Activated CD8-positive, alpha-beta memory T cell treated with anti-CD3 and anti-CD28 coated beads for 4 hours (primary cell): ENCODE data around the gene CSDE1.
"Not testable (repeated sequence)": the region's sequence is repeated elsewhere in the genome, so short reads cannot be mapped to it uniquely, and the experiment has no call there.

ENCODE experiments used
- DNase-seq, 2 donors: peaks; one replicate each; pipeline ENCODE4 v3.0.0-alpha.2; 2020; ENCODE audit warnings: low read depth in 2 of 2

The CSDE1 gene

DNA sequence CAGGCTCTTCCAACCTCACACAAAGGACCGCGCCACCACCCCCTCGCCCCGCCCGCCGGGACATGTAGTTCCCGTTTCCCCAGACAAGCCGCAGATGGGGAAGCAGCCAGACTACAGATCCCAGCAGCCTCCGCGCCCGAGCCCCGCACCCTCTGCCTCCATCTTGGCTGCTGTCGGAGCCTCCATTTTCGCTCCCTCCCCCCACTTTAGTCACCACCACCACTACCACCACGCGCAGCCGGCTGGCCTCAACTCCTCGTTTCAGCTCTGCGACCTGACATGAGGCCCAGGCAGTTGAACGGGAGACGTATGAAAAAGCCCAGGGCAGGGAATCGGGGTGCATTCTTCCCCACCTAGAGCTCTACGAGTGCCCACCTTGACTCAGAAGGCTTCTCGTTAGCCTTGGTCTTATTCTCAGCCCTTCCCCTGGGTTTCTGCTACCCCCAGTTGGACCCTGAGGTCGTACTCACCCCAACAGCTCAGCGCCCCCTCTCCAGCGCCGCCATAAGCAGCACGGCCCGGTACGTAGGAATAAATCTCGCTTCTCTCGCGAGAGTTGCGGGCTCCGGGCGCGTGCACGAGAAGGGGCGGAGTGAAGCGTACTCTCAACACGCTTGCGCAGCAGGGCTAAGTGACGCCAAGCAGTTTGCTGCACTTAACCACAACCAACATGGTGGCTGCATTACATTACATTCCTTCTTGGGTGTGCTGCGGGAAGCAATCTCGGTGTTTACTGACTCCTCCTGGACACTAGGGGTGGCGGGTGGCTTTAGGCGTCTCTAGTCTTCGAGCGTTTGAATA lies at the start of gene CSDE1:
CSDE1 (minus strand) TSS at position 530 of the 801 bp plus-strand sequence. CDS start 18,094 bp downstream, outside the sequence.
- peak; percentile 95 to 96 for DNase-seq

DNA sequence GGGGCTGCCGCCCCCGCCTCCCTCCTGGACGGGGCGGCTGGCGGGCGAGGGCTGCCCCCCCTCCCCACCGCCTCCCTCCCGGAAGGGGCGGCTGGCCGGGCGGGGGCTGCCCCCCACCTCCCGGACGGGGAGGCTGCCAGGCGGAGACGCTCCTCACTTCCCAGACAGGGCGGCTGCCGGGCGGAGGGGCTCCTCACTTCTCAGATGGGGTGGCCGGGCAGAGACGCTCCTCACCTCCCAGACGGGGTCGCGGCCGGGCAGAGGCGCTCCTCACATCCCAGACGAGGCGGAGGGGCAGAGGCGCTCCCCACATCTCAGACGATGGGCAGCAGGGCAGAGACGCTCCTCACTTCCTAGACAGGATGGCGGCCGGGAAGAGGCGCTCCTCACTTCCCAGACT lies 46.7 kb upstream of the CSDE1 start:
- DNase-seq: not testable (repeated sequence)

DNA sequence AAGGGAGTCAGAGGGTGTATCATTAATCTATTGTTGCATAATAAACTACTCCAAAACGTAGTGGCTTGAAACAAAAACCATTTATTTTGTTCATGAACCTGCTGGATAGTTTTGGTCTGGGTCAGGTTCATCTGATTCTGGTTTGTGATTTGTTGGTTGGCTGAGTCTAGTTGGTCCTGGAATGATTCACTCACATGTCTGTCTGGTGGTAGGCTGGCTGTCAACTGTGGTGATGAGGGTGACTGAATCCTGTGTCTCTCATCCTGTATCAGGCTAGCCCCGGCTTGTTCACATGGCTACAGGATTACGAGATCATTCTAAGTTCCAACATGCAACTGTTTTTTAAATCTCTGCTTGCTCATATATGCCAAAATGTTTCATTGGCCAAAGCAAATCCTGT lies 45.2 kb upstream of the CSDE1 start:
- no peak for DNase-seq

DNA sequence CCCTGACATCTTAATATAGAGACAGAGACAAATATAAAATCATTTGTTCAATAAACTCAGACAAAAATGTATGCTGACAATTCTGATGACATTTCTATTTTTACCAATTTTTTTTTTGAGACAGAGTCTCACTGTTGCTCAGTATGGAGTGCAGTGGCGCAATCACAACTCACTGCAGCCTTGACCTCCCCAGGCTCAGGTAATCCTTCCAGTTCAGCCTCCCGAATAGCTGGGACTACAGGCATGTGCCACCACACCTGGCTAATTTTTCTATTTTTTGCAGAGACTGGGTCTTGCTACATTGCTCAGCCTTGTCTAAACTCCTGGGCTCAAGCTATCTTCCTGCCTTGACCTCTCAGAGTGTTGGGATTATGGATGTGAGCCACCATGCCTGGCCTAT lies 36.3 kb upstream of the CSDE1 start:
- no peak for DNase-seq

DNA sequence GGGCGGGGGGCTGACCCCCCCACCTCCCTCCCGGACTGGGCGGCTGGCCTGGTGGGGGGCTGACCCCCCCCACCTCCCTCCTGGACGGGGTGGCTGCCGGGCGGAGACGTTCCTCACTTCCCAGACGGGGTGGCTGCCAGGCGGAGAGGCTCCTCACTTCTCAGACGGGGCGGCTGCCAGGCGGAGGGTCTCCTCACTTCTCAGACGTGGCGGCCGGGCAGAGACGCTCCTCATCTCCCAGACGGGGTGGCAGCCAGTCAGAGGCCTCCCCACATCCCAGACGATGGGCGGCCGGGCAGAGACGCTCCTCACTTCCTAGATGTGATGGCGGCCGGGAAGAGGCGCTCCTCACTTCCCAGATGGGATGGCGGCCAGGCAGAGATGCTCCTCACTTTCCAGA lies 32.8 kb upstream of the CSDE1 start:
- not testable (repeated sequence) for DNase-seq

DNA sequence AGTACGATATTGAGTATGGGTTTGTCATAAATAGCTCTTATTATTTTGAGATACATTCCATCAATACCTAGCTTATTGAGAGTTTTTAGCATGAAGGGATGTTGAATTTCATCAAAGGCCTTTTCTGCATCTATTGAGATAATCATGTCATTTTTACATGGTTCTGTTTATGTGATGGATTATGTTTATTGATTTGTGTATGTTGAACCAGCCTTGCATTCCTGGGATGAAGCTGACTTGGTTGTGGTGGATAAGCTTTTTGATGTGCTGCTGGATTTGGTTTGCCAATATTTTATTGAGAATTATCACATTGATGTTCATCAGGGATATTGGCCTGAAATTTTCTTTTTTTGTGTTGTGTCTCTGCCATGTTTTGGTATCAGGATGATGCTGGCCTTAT lies 28.7 kb upstream of the CSDE1 start:
- not testable (repeated sequence) for DNase-seq

DNA sequence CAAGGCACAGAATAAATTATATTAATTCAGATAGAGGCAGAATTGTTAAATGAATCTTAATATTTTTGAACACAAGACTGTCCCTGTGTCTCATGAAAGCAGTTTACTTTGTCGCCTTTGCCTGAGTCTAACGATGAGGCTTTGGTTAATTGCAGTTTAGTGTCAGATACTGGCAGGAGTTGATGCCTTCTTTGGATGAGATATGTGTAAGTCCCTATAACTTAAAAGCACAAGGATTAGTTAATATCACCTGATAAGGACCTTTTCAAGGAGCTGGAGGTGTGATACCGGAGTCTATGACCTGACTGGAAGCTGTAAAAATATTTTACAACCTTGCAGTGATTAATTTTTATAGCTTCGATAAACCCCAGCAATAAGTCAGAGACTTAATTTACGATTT lies 24.7 kb upstream of the CSDE1 start:
- no peak for DNase-seq

DNA sequence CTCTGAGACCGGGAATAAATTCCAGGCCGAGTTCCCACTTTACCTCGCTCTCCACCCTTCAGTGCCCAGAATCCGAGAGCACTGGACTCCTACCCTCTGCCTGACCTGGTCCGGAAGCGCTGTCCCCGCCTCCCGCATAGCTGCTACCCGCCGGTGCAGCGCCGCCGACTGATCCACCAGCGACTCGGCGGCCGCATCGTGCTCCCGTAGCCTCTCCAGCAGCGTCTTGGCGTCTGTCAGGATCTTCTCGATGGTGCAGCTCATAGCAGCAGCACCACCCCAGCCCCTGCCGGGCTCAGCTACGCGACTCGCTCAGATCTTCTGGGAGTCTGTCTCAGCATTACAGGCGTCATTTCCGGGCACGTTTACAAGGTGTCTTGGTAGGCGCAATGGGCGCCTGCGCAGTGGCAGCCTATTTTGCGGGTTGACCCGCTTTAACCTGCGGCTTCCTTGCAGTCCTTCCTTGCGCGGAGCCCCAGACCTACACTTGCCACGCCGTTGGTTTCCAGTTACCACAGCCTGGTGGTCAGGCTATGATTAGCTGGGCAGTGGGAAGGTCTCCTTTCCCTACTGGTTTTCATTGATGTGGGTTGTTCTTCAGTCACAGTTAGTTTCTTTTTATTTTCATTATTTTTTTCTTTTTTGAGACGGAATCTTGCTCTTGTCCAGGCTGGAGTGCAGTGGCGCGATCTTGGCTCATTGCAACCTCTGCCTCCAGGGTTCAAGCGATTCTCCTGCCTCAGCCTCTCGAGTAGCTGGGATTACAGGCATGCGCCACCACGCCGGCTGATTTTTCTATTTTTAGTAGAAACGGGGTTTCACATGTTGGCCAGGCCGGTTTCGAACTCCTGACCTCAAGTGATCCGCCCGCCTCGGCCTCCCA lies 22.8 kb upstream of the CSDE1 start, which contains the start of gene SIKE1:
SIKE1 (minus strand) TSS at position 342 of the 883 bp plus-strand sequence; CDS start at position 264, 78 bp downstream.
- peak; percentile 92 to 94 for DNase-seq

DNA sequence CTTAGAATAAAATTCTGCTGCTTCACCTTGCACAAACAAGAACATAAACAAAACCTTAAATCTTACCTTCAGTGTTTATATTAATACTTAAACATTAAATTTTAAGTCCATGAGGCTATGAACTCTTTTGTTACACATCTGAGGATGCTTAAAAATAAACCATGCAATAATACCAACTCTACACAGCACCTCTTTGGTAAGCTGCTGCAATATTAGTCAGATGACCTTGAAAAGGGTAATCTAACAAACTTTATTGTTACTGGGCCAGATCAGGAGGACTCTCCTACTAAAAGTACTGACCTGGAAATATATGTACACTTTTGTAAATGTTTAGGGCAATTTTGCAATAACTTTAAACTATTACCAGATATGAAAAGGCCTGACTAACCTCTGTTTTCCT lies 21.9 kb upstream of the CSDE1 start:
- no peak for DNase-seq

DNA sequence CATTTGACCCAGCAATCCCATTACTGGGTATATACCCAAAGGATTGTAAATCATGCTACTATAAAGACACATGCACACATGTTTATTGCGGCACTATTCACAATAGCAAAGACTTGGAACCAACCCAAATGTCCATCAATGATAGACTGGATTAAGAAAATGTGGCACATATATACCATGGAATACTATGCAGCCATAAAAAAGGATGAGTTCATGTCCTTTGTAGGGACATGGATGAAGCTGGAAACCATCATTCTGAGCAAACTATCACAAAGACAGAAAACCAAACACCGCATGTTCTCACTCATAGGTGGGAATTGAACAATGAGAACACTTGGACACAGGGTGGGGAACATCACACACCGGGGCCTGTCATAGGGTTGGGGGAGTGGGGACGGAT lies 18.9 kb upstream of the CSDE1 start:
- DNase-seq: not testable (repeated sequence)

DNA sequence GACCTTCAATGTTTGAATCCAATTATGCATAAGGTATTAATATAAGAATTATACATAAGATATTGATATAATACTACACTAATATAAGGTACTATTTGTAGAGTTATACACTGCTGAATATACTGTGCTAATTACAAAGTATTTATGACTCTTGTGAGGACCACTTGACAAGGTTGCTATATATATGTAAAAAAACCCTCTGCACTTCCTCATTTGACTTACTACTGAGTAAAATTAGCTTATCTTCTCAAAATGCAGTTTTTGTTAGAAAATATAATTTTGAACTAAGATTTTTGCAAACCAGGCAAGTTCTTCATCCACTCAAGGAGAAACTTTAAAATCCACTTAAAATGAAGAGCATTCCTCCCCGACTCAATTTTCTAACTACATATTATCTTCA lies 14.2 kb upstream of the CSDE1 start:
- no peak for DNase-seq

DNA sequence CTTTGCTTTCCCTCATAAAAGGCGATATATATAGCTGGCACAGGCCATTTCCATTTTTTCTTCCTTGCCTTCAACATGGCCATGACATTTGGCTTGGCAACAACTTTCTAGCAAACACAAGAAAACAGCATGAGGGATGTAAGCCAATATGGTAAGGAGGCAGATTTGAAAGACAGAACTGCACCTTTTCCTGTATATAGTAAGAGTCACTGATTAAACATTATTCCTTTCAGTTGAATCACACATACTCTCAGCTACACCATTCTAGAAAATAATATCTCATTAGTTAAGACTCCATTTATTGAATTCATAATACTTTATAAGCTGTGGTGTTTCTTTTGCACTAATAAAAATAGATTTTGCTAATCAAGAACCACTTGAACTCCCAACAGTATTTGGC lies 13.2 kb upstream of the CSDE1 start:
- no peak for DNase-seq

DNA sequence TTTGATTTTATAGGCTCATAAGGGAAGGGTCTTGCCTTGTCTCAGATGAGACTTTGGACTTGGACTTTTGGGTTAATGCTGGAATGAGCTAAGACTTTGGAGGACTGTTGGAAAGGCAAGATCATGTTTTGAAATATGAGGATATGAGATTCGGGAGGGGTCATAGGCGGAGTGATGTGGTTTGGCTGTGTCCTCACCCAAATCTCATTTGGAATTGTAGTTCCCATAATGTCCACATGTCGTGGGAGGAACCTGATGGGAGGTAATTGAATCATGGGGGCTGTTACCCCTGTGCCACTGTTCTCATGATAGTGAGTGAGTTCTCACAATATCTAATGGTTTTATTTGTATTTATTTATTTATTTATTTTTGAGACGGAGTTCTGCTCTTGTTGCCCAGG lies 6.9 kb upstream of the CSDE1 start:
- DNase-seq: no peak

DNA sequence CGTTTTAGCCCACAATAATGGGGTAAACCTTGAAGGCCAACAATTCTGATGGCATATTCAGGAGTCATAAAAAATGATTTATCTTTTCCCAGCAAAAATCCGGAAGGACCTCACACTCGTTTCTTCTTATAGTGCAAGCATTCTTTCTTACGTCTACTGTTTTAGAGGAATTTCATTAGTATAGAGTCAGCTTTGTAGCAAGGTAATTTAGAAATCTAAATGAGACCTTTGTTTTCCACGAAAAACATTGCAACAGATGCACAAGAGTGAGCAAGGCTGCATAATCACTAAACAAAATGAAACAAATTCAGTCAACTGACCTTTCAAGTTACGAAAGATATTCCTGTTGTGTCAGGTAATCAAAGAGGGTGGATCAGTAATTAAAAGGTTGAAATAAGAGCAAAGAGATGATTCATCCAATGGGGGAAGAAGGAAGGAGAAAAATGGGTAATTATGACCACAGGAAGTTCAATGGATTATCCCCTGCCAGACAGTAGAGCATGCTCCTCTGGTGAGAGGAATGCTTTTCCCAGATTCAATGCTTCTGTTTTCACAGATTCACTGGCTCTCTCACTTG lies 560 bp upstream of the CSDE1 start:
- no peak for DNase-seq

DNA sequence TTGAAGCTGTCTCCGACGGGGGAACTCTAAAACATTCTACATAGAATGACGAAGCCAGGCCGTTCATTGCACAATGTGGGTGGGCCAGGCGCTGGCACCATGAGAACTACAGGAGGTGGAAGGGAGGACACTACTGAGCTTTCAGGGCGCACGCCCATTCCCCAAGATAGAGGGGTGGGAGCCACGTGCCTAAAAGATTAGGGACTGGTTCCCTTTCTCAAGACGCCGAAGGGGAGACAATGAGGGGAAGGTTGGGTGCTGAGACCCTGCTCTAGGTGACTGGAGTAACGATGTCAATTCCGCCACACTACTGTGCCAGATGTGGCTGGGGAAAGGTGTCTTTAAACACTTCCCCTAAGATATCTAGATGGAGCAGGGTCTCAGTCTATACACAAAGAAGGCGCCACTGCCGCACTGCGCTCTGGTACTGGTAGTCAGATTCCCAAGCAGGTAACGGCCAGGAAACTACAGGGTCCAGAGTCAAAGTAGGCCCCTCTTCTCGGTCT lies 782 bp downstream of the CSDE1 start:
- no peak for DNase-seq

DNA sequence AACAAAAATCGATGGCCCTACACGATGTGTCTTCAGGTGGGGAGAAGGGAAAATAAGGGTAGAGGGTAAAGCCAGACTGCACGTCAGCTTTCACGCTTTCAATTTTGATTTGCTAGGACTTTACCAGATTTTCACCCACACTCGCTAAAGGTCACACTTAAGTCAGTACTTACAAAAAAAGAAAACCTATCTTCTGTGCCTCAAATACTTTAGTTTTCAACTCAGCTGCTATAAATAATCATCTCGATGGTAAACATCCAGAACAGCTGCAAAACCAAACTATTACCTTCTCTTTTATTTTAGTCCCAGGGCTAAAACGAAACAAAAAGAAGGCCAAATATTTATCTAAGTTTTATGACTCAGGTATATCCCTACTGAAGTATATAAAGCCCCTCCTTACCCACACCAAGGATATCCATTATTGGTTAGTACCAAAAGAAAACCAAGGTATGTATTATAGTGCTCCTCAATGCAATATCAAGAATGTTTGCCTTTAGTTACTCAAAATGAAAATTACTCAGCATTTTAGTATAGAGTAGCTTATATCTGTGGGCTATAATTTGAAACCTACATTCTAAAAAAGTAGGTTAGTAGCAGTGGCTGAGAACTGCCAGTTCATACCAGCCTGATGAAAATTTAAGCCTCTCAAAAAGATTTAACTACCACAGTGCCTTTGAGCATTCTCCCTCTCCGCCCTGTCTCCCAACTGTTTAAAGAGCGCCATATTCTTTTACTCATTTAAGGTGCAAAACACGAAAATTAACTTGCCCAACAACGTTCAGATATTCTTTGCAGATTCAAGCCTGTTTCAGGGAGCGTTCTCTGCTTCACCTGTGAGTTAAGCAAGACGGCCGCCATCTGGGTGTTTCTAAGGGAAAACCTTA lies 1.5 kb downstream of the CSDE1 start:
- no peak for DNase-seq

DNA sequence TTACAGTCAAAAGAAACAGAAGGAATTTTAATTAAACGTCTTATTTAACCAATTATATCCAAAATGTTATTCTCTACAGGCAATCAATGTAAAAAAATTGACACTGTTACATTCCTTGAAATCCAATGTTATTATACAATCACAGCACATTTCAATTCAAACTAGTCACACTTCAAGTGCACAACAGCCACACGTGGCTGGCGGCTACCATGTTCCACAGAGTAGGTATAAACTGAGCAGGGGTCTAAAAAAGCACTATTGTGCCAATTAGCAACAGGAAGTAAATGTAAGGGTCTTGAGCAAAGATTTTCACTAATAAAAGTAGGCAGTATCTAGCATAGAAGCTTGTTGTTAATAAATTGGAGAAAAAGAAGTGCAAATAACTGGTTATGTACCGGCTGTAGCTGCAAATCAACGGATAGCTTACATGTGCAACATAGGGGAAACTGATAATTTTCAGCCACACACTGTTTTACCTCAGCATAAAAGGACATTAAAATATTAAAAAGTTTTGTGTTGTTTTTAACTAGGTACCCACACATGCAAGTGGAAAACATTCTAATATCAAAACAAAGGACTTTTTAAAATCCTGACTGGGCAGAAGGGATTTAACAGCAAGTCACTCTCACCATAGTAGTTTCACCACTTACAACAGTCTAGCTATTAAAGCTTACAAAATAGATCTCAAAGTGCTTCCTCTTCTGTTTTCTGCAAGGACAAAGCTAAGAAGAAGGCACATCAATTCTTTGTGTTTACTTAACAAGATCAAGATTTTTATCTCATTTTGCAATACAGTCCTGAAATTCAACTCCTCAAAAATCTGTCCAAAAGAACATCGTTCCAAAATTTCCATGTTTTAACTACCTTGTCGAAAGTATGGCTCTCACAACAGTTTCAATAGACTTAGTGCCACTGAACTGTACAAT lies 2.5 kb downstream of the CSDE1 start:
- no peak for DNase-seq

DNA sequence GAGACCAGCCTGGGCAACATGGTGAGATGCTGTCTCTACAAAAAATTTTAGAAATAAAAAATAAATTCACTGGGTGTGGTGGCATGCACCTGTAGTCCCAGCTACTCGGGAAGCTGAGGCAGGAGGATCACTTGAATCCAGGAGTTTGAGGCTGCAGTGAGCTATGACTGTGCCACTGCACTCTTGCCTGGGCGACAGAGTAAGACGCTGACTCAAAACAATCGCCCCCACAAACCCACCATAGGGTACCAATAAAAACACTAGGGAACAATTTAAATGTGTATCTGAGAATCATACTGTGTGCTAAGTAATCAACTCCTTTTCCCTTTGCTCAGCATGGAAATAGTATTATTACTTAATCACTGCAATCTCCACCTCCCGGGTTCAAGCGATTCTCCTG lies 4.1 kb downstream of the CSDE1 start:
- DNase-seq: not testable (repeated sequence)

DNA sequence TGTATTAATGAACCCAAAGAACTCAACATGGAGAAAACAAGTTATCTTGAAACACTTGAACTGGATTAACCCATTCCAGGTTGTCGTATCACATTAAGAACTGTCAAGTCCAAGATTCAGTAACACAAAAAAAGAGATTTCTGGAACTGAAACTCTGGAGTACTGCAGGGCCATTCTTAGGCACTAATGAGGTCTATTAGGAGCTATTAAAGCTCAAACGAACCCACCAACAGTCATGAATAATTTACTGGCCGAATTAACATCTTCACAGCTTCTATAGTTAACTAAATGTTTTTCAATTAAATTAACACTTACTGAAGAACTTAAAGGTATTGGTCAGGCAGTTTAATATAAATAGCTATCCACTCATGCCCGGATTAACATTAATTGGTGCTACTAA lies 4.6 kb downstream of the CSDE1 start:
- DNase-seq: no peak

DNA sequence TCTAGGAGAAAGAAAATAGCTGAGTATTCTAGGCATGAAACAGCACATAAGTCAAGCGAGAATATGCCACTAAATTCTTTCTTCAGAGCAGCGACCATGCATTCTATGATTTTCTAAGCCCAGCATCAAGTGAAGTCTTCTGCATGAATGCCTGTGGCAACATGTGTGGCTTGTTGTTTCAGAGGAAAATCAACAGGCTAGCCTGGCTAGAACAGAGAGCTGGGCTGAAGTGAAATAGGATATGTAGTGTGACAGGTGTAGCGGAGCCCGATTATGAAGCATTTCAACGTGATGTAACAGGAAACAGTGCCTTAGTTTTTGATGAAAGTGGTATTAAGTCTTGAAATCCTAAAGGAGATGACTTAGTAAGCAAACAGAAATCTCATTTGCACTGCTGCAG lies 7.0 kb downstream of the CSDE1 start:
- DNase-seq: no peak
